ENCODE measurements around the gene NEURL3. TPM values are rescaled to one million over a fixed set of nuclear protein-coding genes. Genes with fewer than 3 reads are reported as not detected.
A peak's percentile ranks its signal among the peaks of the same experiment; 100 is the strongest.

The NEURL3 gene
- total and polyA plus RNA-seq, 2 donors from 2014 or later, result 3.2 to 11.1 TPM

DNA sequence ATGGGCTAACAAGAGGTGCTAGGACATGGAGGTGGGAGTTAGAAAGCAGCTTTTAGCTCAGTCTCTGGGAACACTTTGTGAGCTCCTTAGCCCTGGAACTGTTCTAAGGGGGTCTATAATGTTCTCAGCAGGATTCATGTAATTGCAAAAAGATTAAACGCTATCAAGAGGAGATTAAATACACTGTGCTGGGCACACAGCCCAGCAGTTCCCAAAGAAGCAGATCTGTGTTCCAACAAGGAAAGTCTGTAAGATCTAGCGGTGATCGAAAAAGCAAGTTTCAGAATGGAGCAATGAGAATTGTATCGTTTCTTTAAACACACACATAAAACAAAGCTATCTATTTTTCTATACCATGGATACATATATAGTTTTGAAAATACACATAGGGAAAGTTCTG, 29.0 kb upstream of the NEURL3 start:
- H3K4me3 ChIP-seq (ENCODE audit: low read length in 3 of 3), result no peak overlapping the region
- TF ChIP-seq CTCF (IDR thresholded peaks at IDR 0.05; ENCODE audit: borderline replicate concordance, extremely low read depth, insufficient read depth), result no peak
- H3K36me3 ChIP-seq (ENCODE audit: control insufficient read depth in 2 of 3, insufficient read depth in 3 of 3, low read length in 3 of 3), result no peaks in the 10 kb centered on the region
- H3K27me3 ChIP-seq (ENCODE audit: control insufficient read depth, insufficient read depth, low read length), result no peaks in the 10 kb centered on the region
- no peak overlapping the region for H3K9ac ChIP-seq (ENCODE audit: low read length in 3 of 3)
- FAIRE-seq (no peak), DNase-seq (no peak)
- peaks cover 0 to 15% (median 14%) of the 10 kb centered on the region in 3 donors for H3K4me1 ChIP-seq (ENCODE audit: control insufficient read depth in 2 of 3, insufficient read depth in 2 of 3, low read depth in 1 of 3, low read length in 3 of 3)
- no peaks in the 10 kb centered on the region for H3K9me3 ChIP-seq (ENCODE audit: control insufficient read depth in 2 of 3, insufficient read depth in 1 of 3, low read length in 3 of 3)
- H3K27ac ChIP-seq (ENCODE audit: low read depth in 2 of 2, low read length in 2 of 2), result peak overlapping the region in 1 of 2 donors; percentile 90
- intact Hi-C loops (cut with DNase I), result no loop called here

- Histone ChIP-seq H3K9ac (ENCODE audit: low read length in 3 of 3) (peak overlapping the region in 1 of 3 donors; percentile 49), H3K9me3 (ENCODE audit: control insufficient read depth in 2 of 3, insufficient read depth in 1 of 3, low read length in 3 of 3) (no peaks in the 10 kb centered on the region), H3K27ac (ENCODE audit: low read depth in 2 of 2, low read length in 2 of 2) (peak overlapping the region; percentile 84 to 90), H3K27me3 (ENCODE audit: control insufficient read depth, insufficient read depth, low read length) (no peaks in the 10 kb centered on the region), H3K36me3 (ENCODE audit: control insufficient read depth in 2 of 3, insufficient read depth in 3 of 3, low read length in 3 of 3) (no peaks in the 10 kb centered on the region), H3K4me3 (ENCODE audit: low read length in 3 of 3) (no peak overlapping the region), H3K4me1 (ENCODE audit: control insufficient read depth in 2 of 3, insufficient read depth in 2 of 3, low read depth in 1 of 3, low read length in 3 of 3) (peaks cover 0 to 16% (median 15%) of the 10 kb centered on the region in 3 donors)
- DNase-seq (peak in 2 of 5 donors; percentile 15 to 82), FAIRE-seq (no peak)
- TF ChIP-seq CTCF (IDR thresholded peaks at IDR 0.05; ENCODE audit: borderline replicate concordance, extremely low read depth, insufficient read depth), result no peak
- intact Hi-C loops (cut with DNase I), result no loop called here
Observed at GRCh38 chr2:96533292-96534073, 28.3 kb upstream of the NEURL3 start.

- FAIRE-seq (no peak), DNase-seq (no peak)
- H3K27me3 ChIP-seq (ENCODE audit: control insufficient read depth, insufficient read depth, low read length), result no peaks in the 10 kb centered on the region
- TF ChIP-seq CTCF (IDR thresholded peaks at IDR 0.05; ENCODE audit: borderline replicate concordance, extremely low read depth, insufficient read depth), result no peak
- no peak overlapping the region for H3K4me3 ChIP-seq (ENCODE audit: low read length in 3 of 3)
- H3K4me1 ChIP-seq (ENCODE audit: control insufficient read depth in 2 of 3, insufficient read depth in 2 of 3, low read depth in 1 of 3, low read length in 3 of 3), result peaks cover 0 to 16% (median 15%) of the 10 kb centered on the region in 3 donors
- H3K9me3 ChIP-seq (ENCODE audit: control insufficient read depth in 2 of 3, insufficient read depth in 1 of 3, low read length in 3 of 3), result no peaks in the 10 kb centered on the region
- intact Hi-C loops (cut with DNase I), result no loop called here
- no peaks in the 10 kb centered on the region for H3K36me3 ChIP-seq (ENCODE audit: control insufficient read depth in 2 of 3, insufficient read depth in 3 of 3, low read length in 3 of 3)
- peak overlapping the region; percentile 84 to 90 for H3K27ac ChIP-seq (ENCODE audit: low read depth in 2 of 2, low read length in 2 of 2)
- peak overlapping the region in 1 of 3 donors; percentile 49 for H3K9ac ChIP-seq (ENCODE audit: low read length in 3 of 3)
Observed at GRCh38 chr2:96532641-96533291, 27.6 kb upstream of the NEURL3 start.
